Activated CD8-positive, alpha-beta memory T cell treated with anti-CD3 and anti-CD28 coated beads, Interleukin-2, amount 50 U/mL, for 48 hours (primary cell): Measurements from ENCODE around the gene SS18L1.
"Not testable (repeated sequence)": the region's sequence is repeated elsewhere in the genome, so short reads cannot be mapped to it uniquely, and the experiment has no call there.

Experiments
- DNase-seq: peaks from one replicate; pipeline ENCODE4 v3.0.0-alpha.2; 2020

The SS18L1 gene

GRCh38 chr20:62138204-62138543 lies 5.4 kb upstream of the SS18L1 start:
- no peak for DNase-seq

- DNase-seq, result no peak
These were observed 4.7 kb upstream of the SS18L1 start for GRCh38 chr20:62138912-62139311.

- no peak for DNase-seq
These were observed 3.9 kb upstream of the SS18L1 start for GRCh38 chr20:62139636-62140035.

DNA sequence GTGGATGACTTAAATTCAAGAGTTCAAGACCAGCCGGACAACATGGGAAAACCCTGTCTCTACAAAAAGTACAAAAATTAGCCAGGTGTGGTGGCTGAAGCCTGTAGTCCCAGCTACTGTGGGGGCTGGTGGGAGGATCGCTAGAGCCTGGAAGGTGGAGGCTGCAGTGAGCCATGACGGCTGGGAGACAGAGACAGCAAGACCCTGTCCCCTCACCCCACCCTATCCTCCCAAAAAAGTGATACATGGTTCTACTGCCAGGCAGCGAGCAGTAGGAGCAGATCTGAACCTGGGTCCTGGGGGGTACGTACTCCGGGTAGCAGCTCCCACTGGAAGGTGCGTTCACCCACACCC lies 2.5 kb upstream of the SS18L1 start:
- DNase-seq, result no peak

GRCh38 chr20:62141397-62142251 lies 1.9 kb upstream of the SS18L1 start:
- DNase-seq, result peak; percentile 60

GRCh38 chr20:62142252-62143080 lies 1.1 kb upstream of the SS18L1 start:
- peak; percentile 65 for DNase-seq

GRCh38 chr20:62143957-62144825 lies 622 bp downstream of the SS18L1 start:
- DNase-seq, result peak; percentile 82

DNA sequence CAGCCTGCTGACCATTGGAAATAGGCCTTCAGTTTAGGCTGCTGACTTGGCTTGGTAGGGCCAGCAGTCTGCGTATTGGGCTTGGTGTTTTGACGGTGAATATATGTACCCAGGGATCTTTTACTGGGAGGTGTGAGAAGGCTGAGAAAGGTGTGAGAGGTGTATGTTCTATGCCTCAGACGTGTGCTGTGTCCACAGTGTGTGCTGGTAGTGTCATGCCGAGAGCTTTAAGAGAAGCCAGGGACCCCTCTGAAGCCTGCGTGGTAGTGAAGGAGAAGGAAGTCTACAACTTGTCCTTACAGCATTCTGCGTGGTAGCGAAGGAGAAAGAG lies 2.1 kb downstream of the SS18L1 start:
- DNase-seq, result no peak

- no peak for DNase-seq
These were observed 2.6 kb downstream of the SS18L1 start for GRCh38 chr20:62146019-62146755.

- no peak for DNase-seq
These were observed 3.6 kb downstream of the SS18L1 start for GRCh38 chr20:62147125-62147524.

DNA sequence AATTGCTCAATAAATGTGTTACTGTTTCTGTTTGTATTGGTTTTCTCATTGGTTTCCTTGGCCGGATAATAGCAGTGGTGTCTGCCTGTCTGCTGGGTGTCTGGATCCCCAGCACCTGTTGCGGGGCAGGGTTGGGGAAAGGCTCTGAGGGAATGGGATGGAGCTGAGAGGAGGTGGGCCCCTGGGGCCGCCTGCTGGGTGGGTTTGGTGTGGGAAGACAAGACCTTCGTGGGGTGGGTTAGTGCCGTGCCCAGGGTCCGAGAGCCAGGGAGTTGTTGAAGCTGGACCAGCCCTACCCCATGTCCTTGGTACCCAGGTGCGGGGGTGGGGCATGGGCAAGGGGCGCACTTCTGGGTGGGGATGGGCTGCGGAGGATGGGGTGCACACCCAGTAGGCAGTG lies 4.0 kb downstream of the SS18L1 start:
- no peak for DNase-seq

- DNase-seq, result not testable (repeated sequence)
These were observed 4.8 kb downstream of the SS18L1 start for GRCh38 chr20:62148383-62148782.

- DNase-seq, result no peak
These were observed 5.3 kb downstream of the SS18L1 start for GRCh38 chr20:62148908-62149314.

DNA sequence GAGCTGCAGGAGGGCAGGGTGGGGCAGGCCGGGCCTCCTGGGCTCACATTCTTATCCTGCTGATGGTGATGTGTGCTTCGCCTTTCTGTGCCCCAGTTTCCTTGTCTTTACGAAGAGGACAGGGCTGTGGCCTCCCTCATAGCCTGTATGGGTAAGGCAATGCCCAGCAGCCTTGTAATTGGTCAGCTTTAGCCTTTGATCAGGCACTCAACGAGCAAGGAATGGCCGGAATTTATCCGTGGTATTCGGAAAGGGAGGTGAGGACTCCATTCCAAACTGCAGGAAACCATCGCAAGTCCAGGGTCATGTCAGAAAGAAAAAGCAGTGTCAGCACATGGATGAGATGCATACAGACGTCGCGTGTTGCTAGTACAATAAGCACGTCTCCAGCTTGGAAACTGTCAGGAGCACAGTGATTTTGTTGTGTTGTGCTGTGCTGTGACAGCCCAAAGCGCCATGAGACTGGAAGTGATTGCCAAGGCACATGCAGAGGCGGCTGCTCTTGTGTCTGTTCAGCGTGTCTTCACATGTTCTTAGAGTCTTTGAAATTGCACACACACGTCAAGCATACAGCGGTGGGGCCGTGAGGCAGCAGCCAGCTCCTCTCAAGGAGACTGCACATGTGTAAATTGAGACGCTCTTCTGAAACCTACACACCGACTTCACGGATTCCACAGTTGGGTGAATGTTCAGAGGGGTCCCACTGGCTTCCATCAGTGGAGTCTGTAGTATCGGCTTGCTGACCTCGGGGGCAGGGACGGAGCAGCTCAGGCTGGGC lies 6.2 kb downstream of the SS18L1 start:
- DNase-seq, result no peak

- no peak for DNase-seq
These were observed 6.7 kb downstream of the SS18L1 start for GRCh38 chr20:62150310-62150575.

DNA sequence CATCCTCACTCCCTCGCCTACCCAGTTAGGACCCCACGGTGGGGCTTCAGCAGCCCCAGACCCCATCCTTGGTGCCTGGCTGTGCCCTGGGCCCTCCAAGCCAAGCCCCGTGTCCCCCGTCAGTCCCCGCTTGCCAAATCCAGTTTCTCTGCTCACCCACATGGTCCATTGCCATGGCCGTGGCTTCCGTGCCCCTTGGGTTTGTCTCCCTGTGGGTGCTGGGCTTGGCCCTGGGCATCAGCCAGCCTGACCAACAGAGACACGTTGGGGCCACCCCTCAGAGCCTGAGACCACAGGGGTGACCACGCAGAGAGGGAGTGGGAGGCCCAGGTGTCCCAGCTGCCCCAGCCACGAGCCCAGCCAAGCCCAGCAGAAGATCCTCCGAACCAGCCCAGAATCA lies 7.7 kb downstream of the SS18L1 start:
- no peak for DNase-seq

DNA sequence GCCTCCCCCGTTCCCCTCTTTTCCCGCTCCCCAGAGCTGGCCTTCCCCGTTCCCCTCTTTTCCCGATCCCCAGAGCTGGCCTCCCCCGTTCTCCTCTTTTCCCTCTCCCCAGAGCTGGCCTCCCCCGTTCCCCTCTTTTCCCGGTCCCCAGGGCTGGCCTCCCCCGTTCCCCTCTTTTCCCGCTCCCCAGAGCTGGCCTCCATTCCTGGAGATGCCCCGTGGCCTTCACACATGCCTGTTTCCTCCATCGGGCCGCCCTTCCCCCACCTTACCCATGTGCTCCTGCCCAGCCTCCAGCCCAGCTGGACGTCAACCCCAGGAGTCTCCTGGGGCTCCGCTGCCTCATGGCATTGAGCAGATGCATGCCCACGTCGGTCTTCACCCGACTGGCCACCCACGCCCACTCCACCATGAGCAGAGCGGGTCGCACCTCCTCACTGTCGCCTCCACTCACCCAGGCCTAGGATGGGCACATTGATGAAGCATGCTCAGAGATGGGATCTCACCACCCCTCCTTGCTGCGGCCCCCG lies 8.3 kb downstream of the SS18L1 start:
- DNase-seq, result no peak

DNA sequence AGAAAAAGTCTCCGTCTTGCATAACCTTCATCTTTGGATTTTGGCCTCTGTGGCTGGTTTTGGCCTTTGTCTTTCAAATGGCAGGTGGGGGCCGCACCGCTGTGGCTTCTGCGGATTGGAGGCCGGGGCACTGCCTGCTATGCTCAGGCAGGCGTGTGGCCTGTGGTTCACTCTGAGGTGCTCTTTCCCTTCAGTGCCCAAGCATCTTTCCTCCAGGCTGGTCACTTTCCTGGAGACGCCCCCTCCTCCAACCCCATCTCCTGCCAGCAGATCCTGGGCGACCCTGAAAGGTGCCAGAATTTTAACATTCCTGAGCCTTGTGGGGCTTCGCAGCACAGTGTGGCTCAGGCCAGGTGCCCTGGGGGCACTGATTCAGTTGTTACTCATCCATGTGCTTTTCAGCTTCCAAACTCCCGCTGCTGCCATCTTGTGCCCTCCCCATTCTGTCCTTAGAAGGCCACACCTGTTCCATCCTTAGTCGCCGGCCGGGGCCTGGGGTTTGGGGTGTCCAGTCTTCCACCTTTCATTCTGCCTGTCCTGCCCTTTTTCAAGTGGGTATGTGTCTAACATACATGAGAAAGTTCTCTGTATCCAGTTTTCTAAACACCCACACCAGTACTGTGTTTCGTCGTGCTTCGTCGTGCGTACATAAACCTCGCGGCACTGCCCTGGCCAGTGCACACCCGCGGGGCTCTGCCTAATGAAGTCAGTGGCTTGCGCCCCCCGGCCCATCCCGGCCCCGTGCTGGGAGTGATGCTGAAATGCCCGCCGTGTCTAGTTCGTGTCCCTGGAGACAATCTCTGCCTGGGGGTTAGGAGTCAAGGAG lies 12.1 kb downstream of the SS18L1 start:
- DNase-seq, result no peak

GRCh38 chr20:62156254-62156556 lies 12.6 kb downstream of the SS18L1 start:
- DNase-seq, result no peak

GRCh38 chr20:62156592-62157386 lies 13.2 kb downstream of the SS18L1 start:
- DNase-seq, result peak; percentile 86
